HG03280 (cell line): ENCODE results near the gene PROZ.

ENCODE experiments used
- ATAC-seq: cut with Tn5 transposase; IDR thresholded peaks from one replicate; pipeline ENCODE4 v1.9.1; 2021; ENCODE audit warnings: mild to moderate bottlenecking, moderate library complexity; ENCODE audit not compliant: unreplicated experiment

The PROZ gene

DNA sequence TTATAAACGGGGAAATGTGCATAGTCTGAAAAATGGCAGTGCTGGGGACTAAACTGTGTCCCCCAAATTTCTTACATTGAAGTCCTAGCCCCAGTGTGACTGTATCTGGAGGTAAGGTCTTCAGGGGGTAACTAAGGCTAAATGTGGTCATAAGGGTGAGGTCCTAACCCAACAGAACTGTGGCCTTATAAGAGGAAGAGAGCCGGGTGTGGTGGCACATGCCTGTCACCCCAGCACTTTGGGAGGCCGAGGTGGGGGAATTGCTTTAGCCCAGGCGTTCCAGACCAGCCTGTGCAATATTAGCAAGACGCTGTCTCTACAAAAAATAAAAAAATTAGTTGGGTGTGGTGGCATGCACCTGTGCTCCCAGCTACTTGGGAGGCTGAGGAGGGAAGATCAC, 17.8 kb downstream of the PROZ start:
- ATAC-seq, result no peak

DNA sequence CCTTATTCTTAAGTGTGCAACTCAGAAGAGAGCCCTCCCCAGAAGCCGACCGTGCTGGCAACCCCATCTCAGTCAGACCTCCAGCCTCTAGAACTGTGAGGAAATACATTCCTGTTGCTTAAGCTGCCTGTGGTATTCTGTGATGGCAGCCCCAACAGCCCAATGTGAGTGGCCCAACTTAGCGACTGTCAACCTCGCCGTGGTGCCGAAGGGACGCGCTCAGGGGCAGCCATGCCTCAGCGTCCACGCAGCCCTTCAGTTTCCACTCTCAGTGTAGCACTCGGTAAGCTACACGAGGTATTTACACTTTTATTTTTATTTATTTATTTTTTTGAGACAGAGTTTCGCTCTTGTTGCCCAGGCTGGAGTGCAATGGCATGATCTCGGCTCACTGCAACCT, 18.4 kb downstream of the PROZ start:
- no peak for ATAC-seq

DNA sequence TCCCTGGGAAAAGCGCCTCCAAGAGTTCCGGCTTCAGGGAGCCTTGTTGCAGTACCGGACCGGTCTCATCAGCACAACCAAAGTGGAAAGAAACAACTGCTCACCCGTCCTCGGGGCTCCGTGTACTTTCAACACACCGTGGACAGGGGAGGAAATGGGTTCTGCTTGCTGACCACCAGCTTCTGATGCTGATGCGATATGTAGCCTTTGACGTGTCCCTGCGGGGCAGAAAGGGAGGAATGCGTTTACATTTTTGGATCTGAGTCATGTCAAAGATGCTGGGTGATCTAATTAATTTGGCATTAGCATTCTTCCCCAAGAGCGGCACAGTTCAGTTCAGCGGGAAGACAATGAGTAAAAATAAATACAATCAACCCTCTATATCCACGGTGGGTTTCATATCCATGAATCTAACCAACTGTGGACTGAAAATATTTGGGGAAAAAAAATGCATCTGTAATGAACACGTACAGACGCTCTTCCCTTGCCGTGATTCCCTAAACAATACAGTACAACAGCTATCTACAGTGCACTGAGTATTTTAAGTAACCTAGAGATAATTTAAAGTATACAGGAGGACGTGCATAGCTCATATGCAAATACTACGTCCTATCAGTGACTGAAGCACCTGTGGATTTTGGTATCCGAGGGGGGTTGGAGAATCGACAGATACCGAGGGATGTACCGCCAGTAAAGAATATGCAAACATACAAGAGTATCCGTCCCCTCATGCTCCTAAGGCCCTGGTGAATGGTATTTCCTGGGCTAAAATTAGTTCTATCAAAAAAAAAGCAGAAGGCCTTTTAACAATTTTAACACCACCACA, 19.8 kb downstream of the PROZ start:
- ATAC-seq, result no peak

DNA sequence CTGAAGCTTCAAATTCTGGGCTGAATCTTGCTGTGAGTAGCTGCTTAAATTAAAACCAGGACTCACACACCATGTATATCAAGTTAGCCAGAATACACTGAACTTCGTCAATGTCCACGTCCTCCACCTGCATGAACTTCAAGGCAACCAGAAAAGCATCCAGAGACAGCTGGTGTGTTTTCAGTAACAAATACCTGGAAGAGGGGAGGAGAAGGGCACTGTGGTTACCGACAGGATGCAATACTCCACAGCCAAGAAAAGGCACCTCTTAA, 20.4 kb downstream of the PROZ start:
- no peak for ATAC-seq

DNA sequence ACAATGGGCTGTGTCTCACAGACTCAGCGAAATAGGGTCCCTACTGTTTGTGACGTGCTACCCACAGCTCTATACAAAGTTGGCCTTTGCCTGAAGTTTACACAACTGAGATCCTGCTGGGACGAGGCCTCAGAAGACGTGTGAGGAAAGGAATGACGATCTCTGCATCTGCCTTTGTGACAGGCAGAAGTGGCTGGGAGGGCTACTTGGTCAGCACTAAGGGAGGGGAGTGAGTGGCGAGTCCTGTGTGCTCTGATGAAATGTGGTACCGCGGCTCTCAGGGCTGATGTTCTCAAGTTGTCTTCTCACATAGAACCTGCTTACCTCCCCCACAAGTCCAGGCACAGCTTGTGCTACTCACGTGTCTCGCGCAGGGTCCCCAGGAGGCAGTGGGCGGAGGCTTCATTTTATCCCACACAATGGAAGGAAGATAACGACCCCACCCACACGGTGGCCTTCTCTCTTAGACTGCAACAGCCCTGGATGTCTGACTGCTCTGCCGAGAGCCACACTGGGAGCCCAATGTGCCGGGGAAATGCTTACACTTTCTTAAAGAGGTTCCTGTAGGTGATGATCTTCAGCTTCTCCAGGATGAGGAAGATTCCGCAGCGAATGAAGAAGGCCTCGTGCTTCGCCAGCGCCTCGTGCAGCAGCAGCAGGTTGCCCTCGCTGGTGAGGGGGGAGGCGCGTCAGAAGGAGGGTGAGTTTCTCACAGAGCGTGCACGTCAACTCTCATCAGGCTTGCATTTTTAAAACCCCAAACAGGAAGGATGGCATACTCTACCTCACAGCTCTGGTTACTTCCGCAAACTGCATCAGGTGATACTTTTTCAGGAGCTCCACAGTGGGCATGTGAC, 21.2 kb downstream of the PROZ start:
- ATAC-seq, result no peak

DNA sequence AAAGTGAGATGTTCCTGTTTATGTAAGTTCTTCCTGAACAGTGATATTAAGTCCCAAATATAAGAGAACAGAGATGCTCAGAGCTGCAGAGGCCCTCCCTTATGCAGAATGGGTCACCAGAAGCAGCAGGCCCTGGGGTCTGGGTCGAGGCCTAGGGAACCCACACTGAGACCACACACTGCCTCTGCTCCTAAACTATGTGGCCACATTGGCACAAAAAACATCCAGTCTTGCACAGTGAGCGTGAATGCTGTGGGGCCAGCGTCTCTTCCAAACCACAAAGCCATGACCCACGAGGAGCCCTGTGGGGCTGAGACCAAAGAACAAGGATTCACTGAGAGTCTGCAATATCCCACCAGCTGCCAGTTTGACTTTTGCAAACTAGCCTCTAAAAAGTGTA, 23.6 kb downstream of the PROZ start:
- no peak for ATAC-seq

DNA sequence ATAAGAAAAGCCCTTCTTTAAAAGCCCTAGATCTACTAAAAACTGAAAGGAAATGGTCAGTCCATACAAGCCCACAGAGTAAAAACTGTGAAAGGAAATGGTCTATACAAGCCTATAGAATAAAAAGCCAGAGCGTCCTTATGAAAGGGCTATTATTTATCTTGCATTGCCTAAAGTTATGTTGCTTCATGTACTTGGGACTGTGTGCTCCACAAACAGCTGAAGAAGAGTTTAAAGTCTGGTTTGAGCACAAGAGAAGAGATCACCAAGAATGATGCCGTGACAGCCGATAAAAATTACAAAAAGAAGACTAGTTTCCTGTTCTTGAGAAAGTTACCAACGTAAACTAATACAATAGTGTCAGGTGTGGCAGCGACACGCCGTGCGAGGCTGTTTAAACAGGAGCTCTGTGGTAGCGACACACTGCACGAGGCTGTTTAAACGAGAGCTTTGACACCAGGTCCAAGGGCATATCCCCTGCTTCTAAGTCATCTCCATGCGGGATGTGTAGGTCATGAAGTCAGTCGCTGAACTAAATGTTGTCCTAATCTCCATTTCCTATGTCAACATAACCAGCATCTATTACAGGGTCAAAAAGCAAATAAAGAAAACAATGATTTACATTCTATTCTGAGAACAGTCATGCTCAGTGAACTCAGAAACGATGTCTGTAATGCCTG, 25.1 kb downstream of the PROZ start:
- no peak for ATAC-seq

DNA sequence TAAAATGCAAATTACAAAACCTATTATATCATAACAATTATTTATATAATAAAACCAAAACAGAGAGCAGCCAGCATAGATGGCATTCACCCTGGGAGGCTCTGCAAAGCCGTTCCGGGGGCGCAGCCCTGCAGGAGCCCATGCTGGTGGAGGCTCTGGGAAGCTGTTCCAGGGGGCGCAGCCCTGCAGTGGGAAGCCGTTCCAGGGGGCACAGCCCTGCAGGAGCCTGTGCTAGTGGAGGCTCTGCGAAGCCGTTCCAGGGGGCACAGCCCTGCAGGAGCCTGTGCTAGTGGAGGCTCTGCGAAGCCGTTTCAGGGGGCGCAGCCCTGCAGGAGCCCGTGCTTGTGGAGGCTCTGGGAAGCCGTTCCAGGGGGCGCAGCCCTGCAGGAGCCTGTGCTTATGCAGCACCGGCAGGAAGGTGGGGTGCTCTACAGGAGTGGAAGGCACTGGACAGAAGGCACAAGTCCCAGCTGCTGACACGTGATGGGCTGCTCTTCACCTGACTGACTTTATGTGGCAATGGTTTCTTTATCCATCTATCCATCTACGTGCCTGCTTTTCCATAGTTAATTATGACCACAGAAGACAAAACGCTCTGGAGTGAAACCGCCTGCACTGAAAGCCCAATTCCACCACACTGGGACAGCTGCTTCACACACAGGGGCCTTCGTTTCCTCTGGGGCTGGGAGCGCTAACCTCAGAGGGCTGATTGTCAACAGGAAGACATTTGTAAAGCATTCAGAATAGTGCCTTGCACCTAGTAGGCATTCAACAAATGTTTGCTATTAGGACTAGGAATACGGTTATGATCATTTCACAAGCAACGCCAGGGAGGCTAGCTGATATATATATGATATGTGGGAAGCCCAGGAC, 26.4 kb downstream of the PROZ start:
- ATAC-seq, result no peak

DNA sequence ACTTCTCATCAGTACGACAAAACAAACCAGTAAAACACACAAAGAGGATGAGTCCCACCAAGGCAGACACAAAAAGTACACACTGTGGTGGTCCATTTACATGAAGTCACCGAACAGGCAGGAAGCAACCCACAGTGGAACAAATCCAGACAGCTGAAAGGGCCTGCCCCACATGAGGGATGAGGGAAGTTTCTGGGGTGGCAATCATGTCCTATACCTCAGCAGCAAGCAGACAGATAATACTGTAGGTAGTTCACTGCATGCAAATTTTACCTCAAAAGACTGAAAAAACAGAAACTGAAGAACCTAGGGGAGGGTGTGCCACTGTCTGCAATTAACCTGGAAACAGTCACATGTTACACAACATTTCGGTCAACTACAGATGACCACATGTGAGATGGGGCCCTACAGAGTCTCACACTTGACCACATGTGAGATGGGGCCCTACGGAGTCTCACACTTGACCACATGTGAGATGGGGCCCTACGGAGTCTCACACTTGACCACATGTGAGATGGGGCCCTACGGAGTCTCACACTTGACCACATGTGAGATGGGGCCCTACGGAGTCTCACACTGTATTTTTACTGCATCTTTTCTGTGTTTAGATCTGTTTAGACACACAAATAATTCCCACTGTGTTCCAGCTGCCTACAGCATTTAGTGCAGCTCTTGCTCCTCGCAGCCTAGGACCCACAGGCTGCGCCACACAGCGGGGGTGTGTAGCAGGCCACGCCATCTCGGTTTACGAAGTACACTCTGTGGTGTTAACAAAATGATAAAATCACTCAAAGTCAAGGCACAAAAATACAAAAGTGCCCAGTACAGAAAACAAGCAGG, 27.8 kb downstream of the PROZ start:
- peak; percentile 90 for ATAC-seq

DNA sequence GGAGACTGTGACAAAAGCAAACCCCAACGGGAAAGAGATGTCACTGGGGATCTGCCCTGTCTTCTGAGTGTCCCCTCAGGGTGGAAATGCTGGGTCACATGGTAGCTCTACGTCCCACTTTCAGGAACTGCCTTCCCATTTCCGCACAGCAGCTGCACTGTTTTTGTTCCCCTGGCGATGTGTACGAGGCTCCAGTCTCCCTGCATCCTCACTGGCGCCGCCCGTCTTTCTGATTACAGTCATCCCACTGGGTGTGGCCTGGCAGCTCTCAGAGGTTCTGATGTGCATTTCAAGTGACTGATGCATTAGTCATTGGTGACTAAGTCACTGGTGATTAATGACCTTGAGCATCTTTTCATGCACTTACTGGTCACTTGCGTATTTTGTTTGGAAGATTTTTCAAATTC, 28.8 kb downstream of the PROZ start:
- ATAC-seq, result no peak

DNA sequence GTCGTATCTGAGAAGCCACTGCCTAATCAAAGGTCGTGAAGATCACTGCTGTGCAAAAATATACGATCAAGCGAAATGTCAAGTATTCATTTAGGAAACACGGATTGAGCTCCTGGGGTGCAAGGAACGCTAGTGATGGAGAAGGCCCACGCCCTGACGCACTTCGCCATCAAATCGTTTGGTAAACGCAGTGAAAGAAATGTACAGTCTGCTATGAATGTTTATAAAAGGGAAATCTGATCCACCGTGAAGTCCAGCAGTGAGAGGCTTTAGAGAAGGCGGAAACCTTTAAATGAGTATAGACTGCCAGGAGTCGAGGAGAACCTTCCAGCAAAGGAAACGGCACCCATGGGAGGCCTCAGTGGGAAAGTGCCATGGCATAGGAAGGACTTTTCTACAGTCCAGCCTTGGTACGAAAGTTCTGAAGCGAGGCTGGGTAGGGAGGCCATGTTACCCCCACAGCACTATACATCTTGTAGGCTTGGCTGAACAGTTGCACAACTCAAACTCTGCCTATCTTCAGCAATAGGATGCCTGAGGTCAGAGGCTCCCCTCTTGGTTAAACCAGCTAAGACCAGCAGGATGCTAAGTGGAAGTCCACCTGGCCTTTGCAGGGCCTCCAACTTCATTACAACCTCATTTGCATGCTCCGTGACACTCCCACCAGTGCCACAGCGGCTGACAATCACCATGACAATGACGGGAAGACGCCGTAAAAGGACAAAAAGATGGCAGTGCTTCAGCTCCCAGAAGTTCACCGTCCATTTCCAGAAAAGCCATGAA, 29.6 kb downstream of the PROZ start:
- ATAC-seq, result no peak

DNA sequence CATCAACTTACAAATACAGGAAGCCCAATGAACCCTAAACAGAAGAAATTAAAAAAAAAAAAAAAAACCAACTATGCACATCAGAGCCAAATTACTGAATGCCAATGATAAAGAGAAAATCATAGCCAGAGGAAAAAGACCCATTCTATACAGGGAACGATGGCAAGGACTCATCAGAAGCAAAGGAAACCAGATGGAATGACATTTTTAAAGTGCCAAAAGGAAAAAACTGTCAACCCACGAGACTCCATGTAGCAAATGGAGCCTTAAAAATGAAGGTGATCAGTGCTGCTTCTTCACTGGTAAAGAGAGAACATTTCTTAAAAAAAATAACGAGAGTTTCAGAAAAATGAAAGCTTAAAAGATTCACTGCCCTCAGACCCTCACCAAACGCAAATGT, 31.7 kb downstream of the PROZ start:
- no peak for ATAC-seq

DNA sequence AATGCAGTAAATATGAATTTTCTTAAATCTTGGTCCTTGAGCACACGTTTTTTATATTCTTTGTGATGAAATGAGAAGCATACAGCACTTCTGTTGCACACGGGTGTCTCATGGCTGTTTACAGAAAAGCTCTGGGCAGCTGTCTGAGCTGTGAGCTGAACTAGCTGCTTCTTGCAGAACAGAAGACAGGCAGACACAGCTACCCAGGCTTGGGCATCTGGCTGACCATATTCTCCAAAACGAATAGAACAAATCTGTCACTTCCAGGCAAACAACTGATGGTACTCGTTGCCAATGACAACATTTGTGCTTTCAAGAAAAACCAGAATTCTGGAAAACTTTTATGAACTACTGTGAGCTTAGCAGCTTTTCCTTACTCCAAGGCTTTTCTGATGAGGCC, 33.8 kb downstream of the PROZ start:
- no peak for ATAC-seq

DNA sequence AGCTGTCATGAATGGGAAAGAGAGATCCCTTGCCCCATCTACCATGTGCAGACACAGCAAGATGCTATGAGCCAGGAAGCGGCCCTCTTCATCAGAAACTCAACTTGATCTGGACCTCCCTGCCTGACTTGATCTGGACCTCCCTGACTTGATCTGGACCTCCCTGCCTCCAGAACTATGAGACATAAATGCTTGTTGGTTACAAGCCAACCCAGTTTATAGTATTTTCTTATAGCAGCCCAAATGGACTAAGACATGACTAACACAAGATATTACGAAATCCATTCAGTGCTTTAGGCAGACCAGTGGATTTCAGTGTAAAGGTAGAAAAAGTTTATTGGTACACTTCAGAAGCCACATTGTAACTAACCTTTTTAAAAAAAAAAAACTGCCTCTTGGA, 34.5 kb downstream of the PROZ start:
- ATAC-seq, result no peak

DNA sequence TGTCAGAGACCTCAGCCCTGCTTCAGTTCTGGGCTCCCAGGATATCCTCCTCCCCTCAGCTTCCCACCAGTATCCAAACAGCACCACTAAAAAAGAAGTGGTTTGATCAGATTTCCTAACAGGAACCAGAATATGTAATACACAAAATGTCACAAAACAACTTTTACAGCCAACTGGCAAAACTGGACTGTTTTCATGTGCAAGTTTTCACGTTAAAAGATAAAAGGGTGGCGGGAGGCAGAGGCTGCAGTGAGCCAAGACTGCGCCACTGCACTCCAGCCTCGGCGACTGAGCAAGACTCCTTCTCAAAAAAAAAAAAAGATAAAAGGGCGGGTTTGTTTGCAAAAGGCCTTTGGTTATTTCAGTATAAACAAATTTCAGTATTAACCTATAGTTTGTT, 36.9 kb downstream of the PROZ start:
- ATAC-seq, result no peak

DNA sequence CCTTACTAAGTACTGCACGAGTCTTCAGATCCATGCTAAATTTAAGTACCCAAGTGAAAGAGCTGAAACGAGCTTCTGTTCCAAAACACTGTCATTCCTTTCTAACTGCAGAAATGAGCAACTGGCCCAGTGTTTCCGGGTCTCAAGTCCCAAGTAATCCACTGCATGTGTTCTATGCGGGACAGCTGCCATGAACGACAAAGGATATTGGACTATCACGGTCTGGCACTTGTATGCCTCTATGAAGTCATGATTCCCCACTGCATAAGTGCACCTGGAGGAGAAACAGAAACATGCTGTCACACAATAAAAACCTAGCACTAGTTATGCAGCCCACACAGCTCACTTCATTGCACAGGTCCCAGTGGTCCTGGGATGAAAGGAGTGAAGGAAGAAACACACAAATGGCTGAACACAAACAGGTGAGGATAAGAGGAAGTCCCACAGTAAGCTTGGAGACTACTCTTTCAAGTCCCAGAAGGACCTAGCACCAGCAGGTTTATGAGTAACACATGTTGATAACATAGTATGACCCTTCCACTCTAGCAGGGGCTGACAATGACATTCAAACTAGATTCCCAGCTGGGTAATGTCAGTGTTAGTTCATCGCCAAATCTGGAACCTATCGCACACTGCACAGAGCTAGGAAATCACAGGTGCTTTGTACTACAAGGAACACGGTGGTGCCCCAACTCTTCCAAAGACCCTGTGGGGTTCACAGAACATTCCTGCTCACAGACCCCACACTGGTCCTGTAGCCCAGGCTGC, 38.7 kb downstream of the PROZ start:
- ATAC-seq, result no peak

DNA sequence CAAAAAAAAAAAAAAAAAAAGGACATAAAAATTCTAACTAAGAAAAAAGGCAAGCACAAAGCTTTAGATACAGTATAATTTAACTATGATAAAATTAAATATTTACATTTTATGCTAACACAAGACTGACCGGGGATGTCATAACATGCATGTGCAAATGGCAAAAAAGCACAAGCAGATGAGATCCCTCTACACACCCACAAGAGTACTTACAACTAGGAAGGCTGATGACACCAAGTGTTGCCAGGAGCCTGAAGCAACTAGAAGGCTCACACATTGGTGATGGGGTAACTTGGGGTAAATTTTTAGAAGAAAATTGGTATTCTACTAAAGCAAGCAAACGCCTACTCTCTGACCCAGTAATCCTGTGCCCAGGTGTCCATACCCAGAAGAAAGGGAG, 43.4 kb downstream of the PROZ start:
- no peak for ATAC-seq

DNA sequence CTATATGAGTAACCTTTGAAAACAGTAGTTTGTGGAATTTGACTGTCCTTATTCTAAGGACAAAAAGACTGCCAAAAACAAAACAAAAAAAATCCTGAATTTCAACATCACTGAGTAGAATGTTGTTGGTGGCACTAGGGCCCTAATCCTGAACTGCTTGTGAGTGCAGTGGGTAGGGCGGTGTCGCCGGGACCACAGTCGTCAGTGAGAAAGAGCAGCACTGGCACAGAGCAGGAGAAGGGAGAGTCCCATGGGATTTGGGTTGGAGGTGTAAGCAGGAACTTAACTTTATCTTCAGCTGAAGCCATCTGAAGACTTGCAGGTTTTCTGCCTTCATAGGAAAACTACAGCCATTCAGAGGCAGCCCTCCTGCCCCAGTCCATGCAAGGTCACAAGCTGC, 44.5 kb downstream of the PROZ start:
- no peak for ATAC-seq
